Small intestine (tissue), 7 donors: ENCODE results near the gene ACAP1. TPM values are rescaled to one million over a fixed set of nuclear protein-coding genes. Genes with fewer than 3 reads are reported as not detected.
A peak's percentile ranks its signal among the peaks of the same experiment; 100 is the strongest.
"Not testable (repeated sequence)": the region's sequence is repeated elsewhere in the genome, so short reads cannot be mapped to it uniquely, and the experiment has no call there.

Experiments used
- DNase-seq, 2 donors: peaks; one replicate each; pipeline versions ENCODE4 v3.0.0 to v3.0.0-alpha.2; 2013
- FAIRE-seq: peaks from 2 replicates; lab custom pipeline; 2012; peaks lifted over from hg19 to GRCh38; lab: Jason Lieb, UNC
- H3K27ac ChIP-seq, 3 donors: one replicate each; pipeline ENCODE4 v1.5.1; 2013; ENCODE audit warnings: low read length in 2 of 3, mild to moderate bottlenecking in 2 of 3, control low read depth in 1 of 3, inconsistent platforms in 1 of 3, low read depth in 1 of 3, moderate library complexity in 1 of 3
- H3K27me3 ChIP-seq, 3 donors: one replicate each; pipeline ENCODE4 v1.6.1; 2013; ENCODE audit warnings: low read length in 3 of 3, inconsistent platforms in 1 of 3; ENCODE audit not compliant: control insufficient read depth in 3 of 3, insufficient read depth in 3 of 3
- H3K36me3 ChIP-seq, 3 donors: one replicate each; pipeline ENCODE4 v1.6.1; 2013; ENCODE audit warnings: low read length in 3 of 3, inconsistent platforms in 1 of 3, low read depth in 1 of 3, mild to moderate bottlenecking in 1 of 3, moderate library complexity in 1 of 3; ENCODE audit not compliant: control insufficient read depth in 3 of 3, insufficient read depth in 2 of 3
- H3K4me1 ChIP-seq, 3 donors: one replicate each; pipeline ENCODE4 v1.6.1; 2013; ENCODE audit warnings: low read length in 2 of 3, inconsistent platforms in 1 of 3, low read depth in 1 of 3, mild to moderate bottlenecking in 1 of 3, moderate library complexity in 1 of 3; ENCODE audit not compliant: control insufficient read depth in 3 of 3, insufficient read depth in 2 of 3
- H3K4me3 ChIP-seq, 3 donors: one replicate each; pipeline ENCODE4 v1.5.1; 2013; ENCODE audit warnings: low read length in 3 of 3, control low read depth in 1 of 3, inconsistent platforms in 1 of 3, low read depth in 1 of 3, mild to moderate bottlenecking in 1 of 3, moderate library complexity in 1 of 3
- H3K9me3 ChIP-seq, 2 donors: one replicate each; pipeline ENCODE4 v1.6.1; 2013; ENCODE audit warnings: low read depth in 1 of 2, low read length in 1 of 2; ENCODE audit not compliant: control insufficient read depth in 2 of 2, insufficient read depth in 1 of 2
- WGBS, 3 donors: extraction: QIAGEN DNeasy Blood & Tissue Kit; methylation state at CpG; one replicate each; pipeline ENCODE4 v1.1.7; 2013; 5-methylcytosine and 5-hydroxymethylcytosine counted together
- polyA plus RNA-seq, 4 donors: library from polyadenylated mRNA; stranded (reverse) in 3 of 4; unstranded in 1 of 4; fragments of 200-250 nt in 3 of 4; fragments of 120-200 nt in 1 of 4; gene quantifications; one replicate each; pipeline versions ENCODE4 v1.2.1 to v1.2.3, GENCODE V29; 2013
- donor health status: healthy with polysubstance abuse.
- donor health status: control.
- donor health status: control.
- donor health status: Bipolar disorder and iron deficiency.
- donor health status: healthy.

Gene ACAP1
- polyA plus RNA-seq, 4 donors: 3.8 to 43.5 (median 8.5) TPM

DNA sequence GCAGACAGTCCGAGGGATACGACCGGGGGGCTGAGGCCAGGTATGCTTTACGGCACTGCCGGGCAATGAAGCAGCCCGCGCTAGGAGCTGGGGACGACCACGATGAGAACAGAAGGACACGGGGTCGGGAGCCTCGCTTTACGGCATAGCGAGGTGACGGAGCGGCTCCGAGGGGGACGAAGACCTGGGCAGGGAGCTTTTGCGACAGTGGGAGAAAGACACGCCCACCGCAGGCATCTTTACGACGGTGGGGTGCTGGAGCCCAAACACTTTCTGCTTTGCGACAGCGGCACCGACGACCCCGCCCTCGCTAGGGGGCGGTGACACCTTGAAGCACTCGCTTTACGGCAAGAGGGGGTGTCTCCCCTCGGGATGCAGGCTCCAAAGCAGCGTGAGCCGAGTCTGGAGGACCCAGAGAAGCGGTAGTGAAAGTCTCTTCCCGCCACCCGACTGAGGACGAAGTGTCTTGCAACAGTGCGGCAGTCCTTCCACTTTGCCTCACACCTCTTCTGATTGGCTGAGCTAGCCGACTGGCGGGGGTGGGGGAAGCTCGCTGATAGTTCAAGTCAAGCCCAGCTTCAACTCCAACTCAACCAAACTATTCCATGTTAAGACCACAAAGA lies 6.8 kb upstream of the ACAP1 start:
- 0 to 1% (median 0%) methylated on average over 42 to 43 of the region's 43 CpGs for WGBS, 3 donors
- H3K9me3 ChIP-seq: no peaks in the 10 kb centered on the region

DNA sequence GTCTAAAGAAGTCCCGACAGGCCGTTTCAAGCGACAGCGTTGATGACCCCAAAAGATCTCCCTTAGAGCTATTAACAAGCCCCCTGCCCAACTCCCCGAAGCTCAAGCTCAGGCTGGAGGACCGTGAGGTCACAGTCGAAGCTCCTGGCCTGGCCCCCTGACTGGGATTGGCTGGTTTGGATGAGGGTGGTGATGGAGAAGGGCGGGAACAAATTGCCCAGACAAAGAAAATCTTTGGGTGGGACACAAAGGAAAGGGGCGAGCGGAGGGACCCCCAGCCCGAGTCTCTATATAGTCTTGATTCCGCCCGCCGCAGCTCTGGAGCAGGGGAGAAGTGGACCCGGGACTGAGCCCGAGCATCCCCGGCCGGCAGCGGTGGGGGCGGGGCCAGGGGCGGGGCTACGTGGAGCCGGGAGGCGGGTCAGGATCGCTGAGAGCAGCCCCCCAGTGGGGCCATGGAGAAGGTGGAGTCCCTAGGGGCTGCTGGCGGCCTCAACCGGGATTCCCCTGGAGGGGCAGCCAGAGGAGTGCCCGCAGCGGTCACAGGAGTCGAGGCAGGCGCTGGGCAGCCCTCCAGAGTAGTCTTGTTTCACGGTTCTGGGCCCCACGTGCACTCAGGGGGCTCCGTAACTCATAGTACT lies 6.2 kb upstream of the ACAP1 start:
- no peaks in the 10 kb centered on the region for H3K9me3 ChIP-seq
- FAIRE-seq (no peak), DNase-seq (peak in 1 of 2 donors; percentile 81)
- H3K36me3 ChIP-seq: peaks cover 0 to 24% (median 0%) of the 10 kb centered on the region in 3 donors
- H3K4me1 ChIP-seq: peaks cover 0 to 18% (median 0%) of the 10 kb centered on the region in 3 donors
- H3K4me3 ChIP-seq: peak overlapping the region; percentile 69 to 84 (median 78)
- WGBS, 3 donors: 0 to 1% (median 1%) methylated on average over 26 to 34 of the region's 34 CpGs
- H3K27ac ChIP-seq: peak overlapping the region; percentile 69 to 88 (median 84)
- peaks cover 0 to 5% (median 0%) of the 10 kb centered on the region in 3 donors for H3K27me3 ChIP-seq

More for the DNA sequence above, 6.8 kb upstream of the ACAP1 start:
- DNase-seq: peak; percentile 98 to 99
- peaks cover 0 to 5% (median 0%) of the 10 kb centered on the region in 3 donors for H3K27me3 ChIP-seq
- H3K4me1 ChIP-seq: peaks cover 0 to 16% (median 0%) of the 10 kb centered on the region in 3 donors
- FAIRE-seq: no peak
- peaks cover 0 to 30% (median 0%) of the 10 kb centered on the region in 3 donors for H3K36me3 ChIP-seq
- H3K27ac ChIP-seq: peak overlapping the region; percentile 73 to 88 (median 84)
- peak overlapping the region; percentile 69 to 84 (median 78) for H3K4me3 ChIP-seq

DNA sequence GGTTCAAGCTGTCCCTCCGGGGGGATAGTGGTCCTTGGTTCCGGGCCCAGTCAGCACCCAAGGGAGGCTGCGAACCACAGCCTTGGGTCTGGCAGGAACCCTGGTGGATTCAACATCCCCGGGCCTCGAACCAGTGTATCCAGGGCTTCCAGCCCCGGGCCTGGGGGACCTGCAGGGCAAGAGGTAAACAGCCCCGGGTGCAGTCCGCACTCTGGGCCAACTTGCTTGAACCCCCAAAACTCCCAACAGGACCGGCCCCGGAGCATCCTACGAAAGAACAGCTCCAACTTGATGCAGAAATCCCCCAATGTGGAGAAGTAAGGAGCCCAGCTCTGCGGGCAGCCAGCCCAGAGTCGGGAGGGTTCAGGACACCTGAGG lies 5.7 kb upstream of the ACAP1 start:
- Histone ChIP-seq H3K36me3 (peaks cover 0 to 19% (median 0%) of the 10 kb centered on the region in 3 donors), H3K4me3 (peak overlapping the region in 2 of 3 donors; percentile 69 to 84), H3K27me3 (peaks cover 0 to 5% (median 0%) of the 10 kb centered on the region in 3 donors), H3K27ac (peak overlapping the region in 2 of 3 donors; percentile 55 to 88), H3K9me3 (no peaks in the 10 kb centered on the region), H3K4me1 (peaks cover 0 to 18% (median 0%) of the 10 kb centered on the region in 3 donors)
- WGBS, 3 donors: 52 to 67% (median 59%) methylated on average over 13 of the region's 13 CpGs
- DNase-seq: no peak
- no peak for FAIRE-seq

DNA sequence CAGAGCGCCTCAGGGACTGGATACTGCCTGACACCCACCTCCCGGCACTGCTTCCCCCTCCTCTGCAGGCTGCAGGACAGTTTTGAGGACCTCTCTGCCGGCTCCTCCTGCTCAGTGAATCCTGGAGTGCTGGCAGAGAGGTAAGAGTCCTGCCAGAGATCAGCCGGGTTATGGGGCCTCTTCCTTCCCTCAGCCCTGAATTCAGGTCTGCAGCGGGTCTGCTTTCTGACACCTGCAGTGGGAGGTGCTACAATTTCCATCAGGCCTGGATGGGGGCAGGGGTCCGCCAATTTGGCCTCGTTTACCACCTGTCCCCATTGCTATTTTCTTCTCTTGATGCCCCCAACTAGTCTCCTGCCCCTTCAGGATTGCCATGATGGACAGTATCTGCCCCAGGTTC lies 4.2 kb upstream of the ACAP1 start:
- no peak for FAIRE-seq
- peak overlapping the region in 1 of 3 donors; percentile 48 for H3K27ac ChIP-seq

DNA sequence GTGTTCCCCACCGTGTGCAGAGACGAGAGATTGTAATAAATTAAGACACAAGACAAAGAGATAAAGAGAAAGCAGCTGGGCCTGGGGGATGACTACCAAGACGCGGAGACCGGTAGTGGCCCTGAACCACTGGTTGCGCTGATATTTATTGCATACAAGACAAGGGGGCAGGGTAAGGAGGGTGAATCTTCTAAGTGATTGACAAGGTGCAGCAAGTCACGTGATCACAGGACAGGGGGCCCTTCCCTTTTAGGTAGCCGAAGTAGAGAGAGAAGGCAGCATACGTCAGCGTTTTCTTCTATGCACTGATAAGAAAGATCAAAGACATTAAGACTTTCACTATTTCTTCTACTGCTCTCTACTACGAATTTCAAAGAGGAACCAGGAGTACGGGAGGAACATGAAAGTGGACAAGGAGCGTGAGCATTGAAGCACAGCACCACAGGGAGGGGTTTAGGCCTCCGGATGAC lies 3.7 kb upstream of the ACAP1 start:
- Histone ChIP-seq H3K27ac (peak overlapping the region in 1 of 3 donors; percentile 48), H3K4me1 (peaks cover 0 to 18% (median 0%) of the 10 kb centered on the region in 3 donors), H3K27me3 (peaks cover 0 to 11% (median 0%) of the 10 kb centered on the region in 3 donors)
- not testable (repeated sequence) for FAIRE-seq, H3K9me3 ChIP-seq, DNase-seq, H3K4me3 ChIP-seq, H3K36me3 ChIP-seq
- WGBS, 3 donors: 29 to 34% (median 34%) methylated on average over 14 of the region's 14 CpGs

More for the DNA sequence above, 4.2 kb upstream of the ACAP1 start:
- DNase-seq: no peak
- H3K27me3 ChIP-seq: peaks cover 0 to 11% (median 0%) of the 10 kb centered on the region in 3 donors
- no peak overlapping the region for H3K4me3 ChIP-seq
- 50 to 61% (median 58%) methylated on average over 6 to 7 of the region's 7 CpGs for WGBS, 3 donors
- H3K36me3 ChIP-seq: peaks cover 0 to 4% (median 0%) of the 10 kb centered on the region in 3 donors
- H3K9me3 ChIP-seq: no peaks in the 10 kb centered on the region
- H3K4me1 ChIP-seq: peaks cover 0 to 18% (median 0%) of the 10 kb centered on the region in 3 donors

DNA sequence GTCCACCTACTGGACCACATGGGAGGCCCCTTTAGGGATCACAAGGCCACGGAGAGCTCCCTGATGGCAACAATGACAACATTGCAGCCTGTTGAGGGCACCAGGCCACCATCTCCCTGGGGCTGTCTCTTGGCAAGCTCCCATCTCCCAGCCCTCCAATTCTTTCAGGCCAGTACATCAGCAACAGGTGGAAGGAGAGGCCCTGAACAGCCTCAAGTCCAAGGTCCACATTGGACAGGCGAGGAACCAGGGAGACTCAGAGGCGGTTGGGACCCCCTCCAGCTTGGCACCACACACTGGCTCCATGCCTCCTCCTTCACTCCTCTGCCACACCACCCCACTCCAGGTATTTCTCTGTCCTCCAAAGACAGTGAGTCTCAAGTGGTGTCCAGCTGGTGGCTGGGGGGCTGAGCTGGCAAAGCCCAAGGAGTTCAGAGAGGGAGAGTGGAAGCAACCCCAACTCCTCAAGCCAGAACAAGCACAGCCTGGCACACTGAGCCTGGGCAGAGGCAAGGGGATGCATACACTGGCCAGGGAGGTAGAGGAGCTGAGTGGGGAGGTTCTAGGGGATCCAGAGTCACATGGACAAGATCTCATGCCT lies 1.3 kb upstream of the ACAP1 start:
- Histone ChIP-seq H3K36me3 (no peaks in the 10 kb centered on the region), H3K4me3 (no peak overlapping the region), H3K27me3 (peaks cover 0 to 13% (median 0%) of the 10 kb centered on the region in 3 donors), H3K4me1 (peaks cover 0 to 9% (median 0%) of the 10 kb centered on the region in 3 donors), H3K27ac (no peak overlapping the region), H3K9me3 (no peaks in the 10 kb centered on the region)
- 18 to 76% (median 31%) methylated on average over 3 of the region's 3 CpGs for WGBS, 3 donors
- DNase-seq (no peak), FAIRE-seq (no peak)

DNA sequence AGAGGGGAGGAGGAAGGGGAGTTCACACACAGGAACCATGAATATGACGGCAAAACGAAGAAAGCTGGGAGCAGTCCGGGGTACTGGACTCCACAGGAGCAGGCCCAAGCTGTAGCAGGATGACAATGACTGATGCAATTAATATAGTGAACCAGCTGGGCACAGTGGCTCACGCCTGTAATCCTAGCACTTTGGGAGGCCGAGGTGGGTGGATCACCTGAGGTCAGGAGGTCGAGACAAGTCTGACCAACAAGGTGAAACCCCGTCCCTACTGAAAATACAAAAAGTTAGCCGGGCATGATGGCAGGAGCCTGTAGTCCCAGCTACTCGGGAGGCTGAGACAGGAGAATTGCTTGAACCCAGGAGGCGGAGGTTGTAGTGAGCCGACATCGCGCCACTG lies 564 bp upstream of the ACAP1 start:
- DNase-seq, FAIRE-seq, H3K9me3 ChIP-seq, H3K36me3 ChIP-seq, H3K4me1 ChIP-seq, H3K4me3 ChIP-seq: not testable (repeated sequence)
- 82 to 88% (median 87%) methylated on average over 13 of the region's 13 CpGs for WGBS, 3 donors
- H3K27ac ChIP-seq: peak overlapping the region in 1 of 3 donors; percentile 2
- H3K27me3 ChIP-seq: peaks cover 0 to 13% (median 0%) of the 10 kb centered on the region in 3 donors

DNA sequence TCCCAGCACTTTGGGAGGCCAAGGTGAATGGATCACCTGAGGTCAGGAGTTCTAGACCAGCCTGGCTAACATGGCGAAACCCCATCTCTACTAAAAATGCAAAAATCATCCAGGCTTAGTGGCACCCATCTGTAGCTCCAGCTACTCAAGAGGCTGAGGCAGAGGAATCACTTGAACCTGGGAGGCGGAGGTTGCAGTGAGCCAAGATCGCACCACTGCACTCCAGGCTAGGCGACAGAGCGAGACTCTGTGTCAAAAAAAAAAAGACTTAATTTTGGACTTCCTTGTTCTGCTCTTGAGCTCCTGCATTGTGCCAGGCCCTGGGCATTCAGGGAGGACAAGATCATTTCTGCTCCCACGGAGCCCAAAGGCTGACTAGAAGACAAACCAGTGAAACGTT lies 1.3 kb downstream of the ACAP1 start:
- H3K4me1 ChIP-seq, H3K27me3 ChIP-seq, DNase-seq, FAIRE-seq, H3K27ac ChIP-seq, H3K4me3 ChIP-seq, H3K9me3 ChIP-seq, H3K36me3 ChIP-seq: not testable (repeated sequence)
- WGBS, 3 donors: 68 to 73% (median 72%) methylated on average over 7 of the region's 7 CpGs
